ENCODE data around the gene UFM1.
"Not testable (repeated sequence)": the region's sequence is repeated elsewhere in the genome, so short reads cannot be mapped to it uniquely, and the experiment has no call there.

UFM1 gene

GRCh38 chr13:38366954-38367645 lies 17.4 kb downstream of the UFM1 start:
- DNase-seq, result no peak

- DNase-seq, result no peak
Observed at GRCh38 chr13:38369058-38369457, 19.4 kb downstream of the UFM1 start.

GRCh38 chr13:38370096-38370495 lies 20.4 kb downstream of the UFM1 start:
- not testable (repeated sequence) for DNase-seq

- no peak for DNase-seq
Observed at GRCh38 chr13:38372820-38373383, 23.3 kb downstream of the UFM1 start.

- no peak for DNase-seq
Observed at GRCh38 chr13:38376546-38376945, 26.9 kb downstream of the UFM1 start.

- no peak for DNase-seq
Observed at GRCh38 chr13:38381890-38382289, 32.2 kb downstream of the UFM1 start.

- no peak for DNase-seq
Observed at GRCh38 chr13:38382946-38383345, 33.3 kb downstream of the UFM1 start.

- DNase-seq, result no peak
Observed at GRCh38 chr13:38384171-38384570, 34.5 kb downstream of the UFM1 start.

- no peak for DNase-seq
Observed at GRCh38 chr13:38385153-38385891, 35.7 kb downstream of the UFM1 start.

- no peak for DNase-seq
Observed at GRCh38 chr13:38386421-38386820, 36.8 kb downstream of the UFM1 start.

GRCh38 chr13:38391341-38391740 lies 41.7 kb downstream of the UFM1 start:
- no peak for DNase-seq

GRCh38 chr13:38394777-38395496 lies 45.3 kb downstream of the UFM1 start:
- no peak for DNase-seq

GRCh38 chr13:38395497-38395788 lies 45.8 kb downstream of the UFM1 start:
- DNase-seq, result no peak

- no peak for DNase-seq
Observed at GRCh38 chr13:38398711-38399493, 49.3 kb downstream of the UFM1 start.

GRCh38 chr13:38399535-38399934 lies 49.9 kb downstream of the UFM1 start:
- DNase-seq, result no peak

GRCh38 chr13:38401276-38401675 lies 51.6 kb downstream of the UFM1 start:
- DNase-seq, result no peak

GRCh38 chr13:38405216-38405615 lies 55.6 kb downstream of the UFM1 start:
- no peak for DNase-seq

GRCh38 chr13:38409771-38410170 lies 60.1 kb downstream of the UFM1 start:
- no peak for DNase-seq

GRCh38 chr13:38412266-38412665 lies 62.6 kb downstream of the UFM1 start:
- DNase-seq, result no peak

Measured in activated effector memory CD4-positive, alpha-beta T cell treated with Interleukin-2 at 50 U/mL for 16 hours (primary cell).